HG03565 (cell line): ENCODE data around the gene HERPUD1.
A peak's percentile ranks its signal among the peaks of the same experiment; 100 is the strongest.
"Not testable (repeated sequence)": the region's sequence is repeated elsewhere in the genome, so short reads cannot be mapped to it uniquely, and the experiment has no call there.

Experiments used
- ATAC-seq: cut with Tn5 transposase; IDR thresholded peaks from one replicate; pipeline ENCODE4 v1.9.1; 2021; ENCODE audit warnings: mild to moderate bottlenecking, moderate library complexity; ENCODE audit not compliant: unreplicated experiment

The HERPUD1 gene

GRCh38 chr16:56933828-56934598 is 2.1 kb downstream of the HERPUD1 start:
- ATAC-seq = no peak

GRCh38 chr16:56934599-56935145 is 2.7 kb downstream of the HERPUD1 start:
- not testable (repeated sequence) for ATAC-seq

GRCh38 chr16:56935201-56935600 is 3.3 kb downstream of the HERPUD1 start:
- ATAC-seq = no peak

- no peak for ATAC-seq
Observed at GRCh38 chr16:56936491-56936890, 4.5 kb downstream of the HERPUD1 start.

GRCh38 chr16:56936950-56937349 is 5.0 kb downstream of the HERPUD1 start:
- ATAC-seq = no peak

- no peak for ATAC-seq
Observed at GRCh38 chr16:56938664-56939513, 6.9 kb downstream of the HERPUD1 start.

GRCh38 chr16:56939801-56940200 is 7.9 kb downstream of the HERPUD1 start:
- no peak for ATAC-seq

GRCh38 chr16:56941092-56941491 is 9.2 kb downstream of the HERPUD1 start:
- no peak for ATAC-seq

- ATAC-seq = no peak
Observed at GRCh38 chr16:56941856-56942331, 10.0 kb downstream of the HERPUD1 start.

GRCh38 chr16:56943761-56944375 is 11.9 kb downstream of the HERPUD1 start:
- no peak for ATAC-seq

- ATAC-seq = no peak
Observed at GRCh38 chr16:56944954-56945839, 13.3 kb downstream of the HERPUD1 start.

- ATAC-seq = no peak
Observed at GRCh38 chr16:56945847-56946527, 14.0 kb downstream of the HERPUD1 start.

- ATAC-seq = no peak
Observed at GRCh38 chr16:56946767-56947603, 15.0 kb downstream of the HERPUD1 start.

- no peak for ATAC-seq
Observed at GRCh38 chr16:56947604-56947995, 15.7 kb downstream of the HERPUD1 start.

GRCh38 chr16:56948234-56948633 is 16.3 kb downstream of the HERPUD1 start:
- no peak for ATAC-seq

GRCh38 chr16:56950051-56950450 is 18.1 kb downstream of the HERPUD1 start:
- ATAC-seq = no peak

GRCh38 chr16:56950455-56950854 is 18.5 kb downstream of the HERPUD1 start:
- ATAC-seq = no peak

- ATAC-seq = peak; percentile 47
Observed at GRCh38 chr16:56950881-56951771, 19.2 kb downstream of the HERPUD1 start.
